Measurements from ENCODE around the gene UVRAG.

UVRAG gene

DNA sequence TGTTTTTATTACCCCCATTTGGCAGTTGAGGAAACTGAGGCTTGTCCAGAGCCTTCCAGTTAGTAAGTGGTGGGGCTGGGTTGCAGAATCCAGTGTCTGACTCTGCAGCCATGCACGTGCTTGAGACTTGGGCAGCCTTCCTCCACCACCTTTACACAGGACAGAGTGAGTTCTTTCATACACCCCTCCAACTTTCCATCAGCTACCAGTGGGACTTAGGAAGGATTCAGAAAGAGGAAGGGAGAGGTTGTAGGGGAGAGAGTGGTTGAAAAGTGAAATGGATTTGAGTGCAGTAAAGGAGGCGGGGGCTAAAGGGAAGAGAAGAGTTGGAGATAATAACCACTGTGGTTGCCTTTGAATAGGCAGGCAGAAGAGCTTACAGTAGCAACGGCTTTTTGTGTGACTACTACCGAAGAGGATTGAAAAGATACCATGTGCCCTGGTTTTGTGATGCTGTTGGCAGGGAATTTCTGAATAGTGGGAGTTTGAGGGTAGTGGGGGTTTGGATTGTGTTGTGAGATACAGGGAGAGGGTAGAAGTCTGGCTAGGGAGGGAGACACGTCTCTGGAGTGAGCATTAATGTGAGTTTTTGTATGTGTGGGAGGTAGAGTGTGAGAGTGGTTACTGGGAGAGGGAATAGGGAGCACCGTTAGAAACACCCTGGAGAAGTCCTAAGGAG is 1.7 kb downstream of the UVRAG start:
- H3K27ac ChIP-seq, result peak overlapping the region; percentile 88; the same call in 1 of the 2 replicates
- TF ChIP-seq, protein P1, sequence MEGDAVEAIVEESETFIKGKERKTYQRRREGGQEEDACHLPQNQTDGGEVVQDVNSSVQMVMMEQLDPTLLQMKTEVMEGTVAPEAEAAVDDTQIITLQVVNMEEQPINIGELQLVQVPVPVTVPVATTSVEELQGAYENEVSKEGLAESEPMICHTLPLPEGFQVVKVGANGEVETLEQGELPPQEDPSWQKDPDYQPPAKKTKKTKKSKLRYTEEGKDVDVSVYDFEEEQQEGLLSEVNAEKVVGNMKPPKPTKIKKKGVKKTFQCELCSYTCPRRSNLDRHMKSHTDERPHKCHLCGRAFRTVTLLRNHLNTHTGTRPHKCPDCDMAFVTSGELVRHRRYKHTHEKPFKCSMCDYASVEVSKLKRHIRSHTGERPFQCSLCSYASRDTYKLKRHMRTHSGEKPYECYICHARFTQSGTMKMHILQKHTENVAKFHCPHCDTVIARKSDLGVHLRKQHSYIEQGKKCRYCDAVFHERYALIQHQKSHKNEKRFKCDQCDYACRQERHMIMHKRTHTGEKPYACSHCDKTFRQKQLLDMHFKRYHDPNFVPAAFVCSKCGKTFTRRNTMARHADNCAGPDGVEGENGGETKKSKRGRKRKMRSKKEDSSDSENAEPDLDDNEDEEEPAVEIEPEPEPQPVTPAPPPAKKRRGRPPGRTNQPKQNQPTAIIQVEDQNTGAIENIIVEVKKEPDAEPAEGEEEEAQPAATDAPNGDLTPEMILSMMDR (conservative IDR thresholded peaks at IDR 0.05), result no peak

GRCh38 chr11:75820645-75821044 is 5.6 kb downstream of the UVRAG start:
- TF ChIP-seq, protein P1 (conservative IDR thresholded peaks at IDR 0.05), result no peak

GRCh38 chr11:75821202-75821601 is 6.2 kb downstream of the UVRAG start:
- TF ChIP-seq, protein P1 (conservative IDR thresholded peaks at IDR 0.05), result no peak
- no peak overlapping the region for H3K27ac ChIP-seq

More at GRCh38 chr11:75820645-75821044, 5.6 kb downstream of the UVRAG start:
- no peak overlapping the region for H3K27ac ChIP-seq

DNA sequence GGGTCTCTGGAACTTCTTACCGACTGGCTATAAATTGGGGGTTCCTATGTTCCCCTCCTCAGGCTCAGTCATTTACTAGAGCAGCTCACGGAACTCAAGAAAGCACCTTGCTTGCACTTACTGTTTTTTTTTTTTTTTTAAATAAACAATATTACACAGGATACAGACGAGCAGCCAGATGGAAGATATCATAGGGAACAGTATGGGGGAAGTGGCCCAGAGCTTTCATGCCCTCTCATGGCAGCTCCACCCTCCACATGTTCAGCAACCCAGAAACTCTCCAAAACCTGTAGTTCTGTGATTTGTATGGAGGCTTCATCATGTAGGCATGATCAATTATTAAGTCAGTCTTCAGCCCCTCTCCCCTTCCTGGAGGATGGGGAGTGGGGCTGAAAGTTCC is 7.5 kb downstream of the UVRAG start:
- TF ChIP-seq, protein P1 (conservative IDR thresholded peaks at IDR 0.05), result no peak
- no peak overlapping the region for H3K27ac ChIP-seq

- TF ChIP-seq, protein P1 (conservative IDR thresholded peaks at IDR 0.05), result no peak
- no peak overlapping the region for H3K27ac ChIP-seq
Measured at GRCh38 chr11:75823415-75823814, 8.4 kb downstream of the UVRAG start.

DNA sequence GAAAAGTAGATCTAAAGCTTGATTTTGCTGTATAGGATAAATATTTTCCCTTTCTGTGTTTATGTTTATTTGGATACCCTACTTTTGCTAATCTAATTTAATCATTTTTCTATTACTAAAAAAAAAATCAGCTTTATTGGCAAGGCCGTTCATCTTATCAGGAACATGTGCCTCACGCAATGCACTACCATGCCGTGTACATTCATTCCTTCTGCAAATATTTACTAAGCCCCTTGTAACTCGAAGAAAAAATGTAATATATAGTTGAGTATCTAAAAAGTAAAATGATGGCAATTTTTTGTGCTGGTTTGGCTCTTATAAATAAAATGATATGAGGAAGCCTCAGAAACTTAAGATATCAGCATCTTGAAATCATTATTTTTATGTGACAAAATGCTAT is 8.9 kb downstream of the UVRAG start:
- TF ChIP-seq, protein P1 (conservative IDR thresholded peaks at IDR 0.05), result no peak
- H3K27ac ChIP-seq, result no peak overlapping the region

- H3K27ac ChIP-seq, result no peak overlapping the region
- TF ChIP-seq, protein P1 (conservative IDR thresholded peaks at IDR 0.05), result no peak
Measured at GRCh38 chr11:75826461-75827230, 11.6 kb downstream of the UVRAG start.

All from VCaP (cell line).